Esophagus muscularis mucosa (tissue), 3 donors: Measurements from ENCODE around the gene DIAPH3.

ENCODE experiments used
- CTCF ChIP-seq, 3 experiments: fragments of 200-600 bp in 2 of 3; fragments of 450-650 bp in 1 of 3; sonication (generic) in 2 of 3; IDR thresholded peaks; one replicate each; pipeline ENCODE4 v1.5.1; 2017 to 2019; ENCODE audit warnings: antibody characterized with exemption in 3 of 3, mild to moderate bottlenecking in 2 of 3, moderate library complexity in 1 of 3
- POLR2A ChIP-seq: fragments of 450-650 bp; IDR thresholded peaks from one replicate; pipeline ENCODE4 v1.6.1; 2017; ENCODE audit warnings: antibody characterized with exemption, moderate library complexity, mild to moderate bottlenecking, low read depth
- POLR2AphosphoS5 ChIP-seq, 2 donors: sonication (generic); formaldehyde crosslinking; IDR thresholded peaks; one replicate each; pipeline ENCODE4 v1.6.1; 2017; ENCODE audit warnings: antibody characterized with exemption in 2 of 2

DNA sequence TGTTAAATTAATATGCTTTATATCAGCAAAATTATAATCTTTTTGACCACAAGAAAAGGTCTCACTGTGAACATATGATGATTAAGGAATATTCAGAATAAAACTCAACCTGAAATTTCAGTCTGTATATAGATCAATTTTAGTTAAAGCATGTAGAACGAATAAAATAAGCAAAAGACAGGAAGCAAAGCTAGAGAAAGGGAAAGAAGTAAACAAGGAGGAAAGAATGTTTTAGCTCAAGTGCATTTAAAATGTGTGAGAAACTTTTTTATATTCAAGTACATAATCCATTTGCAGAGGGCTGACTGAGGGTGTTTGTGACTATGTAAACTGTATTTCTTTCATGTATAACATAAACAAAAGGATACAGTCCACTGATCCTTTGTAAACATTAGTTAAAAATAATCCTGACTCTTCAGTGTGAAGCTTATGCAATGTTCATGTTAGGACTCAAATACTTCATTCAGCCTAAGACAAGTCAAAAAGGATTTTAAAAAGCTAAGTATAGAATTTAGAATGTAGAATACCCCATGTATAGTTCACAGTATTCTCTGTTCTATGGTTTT, 472.1 kb downstream of the DIAPH3 start:
- TF ChIP-seq CTCF (IDR thresholded peaks at IDR 0.05): no peak
- no peak for TF ChIP-seq POLR2A
- TF ChIP-seq POLR2AphosphoS5 (IDR thresholded peaks at IDR 0.05): no peak
